ENCODE results near the gene SPAG16.

GRCh38 chr2:213846856-213847255 lies 562.6 kb downstream of the SPAG16 start:
- no peak for TF ChIP-seq CTCF (IDR thresholded peaks at IDR 0.05)
- no peak for TF ChIP-seq POLR2A (IDR thresholded peaks at IDR 0.05)

Measured in testis (tissue), 2 donors.